ENCODE results near the gene RTKN2. TPM values are rescaled to one million over a fixed set of nuclear protein-coding genes. Genes with fewer than 3 reads are reported as not detected.
A peak's percentile ranks its signal among the peaks of the same experiment; 100 is the strongest.

RTKN2 gene
- total RNA-seq, 6 donors from 2014 or later: 47.1 to 99.5 (median 60.0) TPM

GRCh38 chr10:62248465-62248864 lies 20.2 kb downstream of the RTKN2 start:
- Histone ChIP-seq H3K27me3 (no peaks in the 10 kb centered on the region), H3K9me3 (no peaks in the 10 kb centered on the region), H3K4me1 (peaks cover 1 to 17% (median 13%) of the 10 kb centered on the region in 4 donors), H3K36me3 (no peaks in the 10 kb centered on the region), H3K27ac (peak overlapping the region in 1 of 4 donors; percentile 31), H3K4me3 (no peak overlapping the region)
- ATAC-seq (ENCODE audit: low FRiP score in 2 of 2): no peak
- WGBS, 2 donors: 89 to 97% methylated on average over 1 of the region's 1 CpG
- TF ChIP-seq CTCF (IDR thresholded peaks at IDR 0.05) (peak in 1 of 6 experiments; percentile 5), POLR2AphosphoS5 (IDR thresholded peaks at IDR 0.05) (no peak)
- DNase-seq: no peak

- WGBS, 2 donors: 33 to 35% methylated on average over 5 of the region's 5 CpGs
- H3K27ac ChIP-seq: peak overlapping the region in 1 of 4 donors; percentile 1
- H3K4me3 ChIP-seq: no peak overlapping the region
- TF ChIP-seq CTCF (IDR thresholded peaks at IDR 0.05) (peak; percentile 69 to 86 (median 78)), POLR2A (IDR thresholded peaks at IDR 0.05) (no peak)
- H3K27me3 ChIP-seq: no peaks in the 10 kb centered on the region
- ATAC-seq (ENCODE audit: low FRiP score in 2 of 2) (peak; percentile 51 to 86), DNase-seq (peak in 1 of 2 donors; percentile 40)
- no peaks in the 10 kb centered on the region for H3K36me3 ChIP-seq
- peaks cover 7 to 20% (median 13%) of the 10 kb centered on the region in 4 donors for H3K4me1 ChIP-seq
- H3K9me3 ChIP-seq: no peaks in the 10 kb centered on the region
Measured at GRCh38 chr10:62244785-62245467, 23.7 kb downstream of the RTKN2 start.

GRCh38 chr10:62244088-62244487 lies 24.6 kb downstream of the RTKN2 start:
- DNase-seq: no peak
- 62 to 73% methylated on average over 3 of the region's 3 CpGs for WGBS, 2 donors
- Histone ChIP-seq H3K9me3 (no peaks in the 10 kb centered on the region), H3K4me1 (peaks cover 7 to 20% (median 13%) of the 10 kb centered on the region in 4 donors), H3K36me3 (no peaks in the 10 kb centered on the region), H3K27ac (peak overlapping the region in 3 of 4 donors; percentile 44 to 77 (median 65)), H3K4me3 (peak overlapping the region in 1 of 4 donors; percentile 30), H3K27me3 (no peaks in the 10 kb centered on the region)
- TF ChIP-seq POLR2AphosphoS5 (IDR thresholded peaks at IDR 0.05): no peak
- no peak for TF ChIP-seq CTCF (IDR thresholded peaks at IDR 0.05)
- no peak for TF ChIP-seq POLR2A (IDR thresholded peaks at IDR 0.05)
- TF ChIP-seq EP300 (IDR thresholded peaks at IDR 0.05): no peak
- peak in 1 of 2 donors; percentile 27 for ATAC-seq (ENCODE audit: low FRiP score in 2 of 2)

- no peaks in the 10 kb centered on the region for H3K9me3 ChIP-seq
- H3K4me3 ChIP-seq: peak overlapping the region in 2 of 4 donors; percentile 21 to 30
- no peaks in the 10 kb centered on the region for H3K27me3 ChIP-seq
- H3K27ac ChIP-seq: peak overlapping the region; percentile 44 to 77 (median 58)
- H3K36me3 ChIP-seq: no peaks in the 10 kb centered on the region
- TF ChIP-seq EP300 (IDR thresholded peaks at IDR 0.05): no peak
- no peak for TF ChIP-seq POLR2AphosphoS5 (IDR thresholded peaks at IDR 0.05)
- TF ChIP-seq CTCF (IDR thresholded peaks at IDR 0.05): no peak
- no peak for TF ChIP-seq POLR2A (IDR thresholded peaks at IDR 0.05)
- 69 to 84% methylated on average over 2 of the region's 2 CpGs for WGBS, 2 donors
- H3K4me1 ChIP-seq: peaks cover 7 to 20% (median 13%) of the 10 kb centered on the region in 4 donors
- ATAC-seq (ENCODE audit: low FRiP score in 2 of 2) (peak in 1 of 2 donors; percentile 39), DNase-seq (no peak)
Measured at GRCh38 chr10:62243647-62243997, 25.0 kb downstream of the RTKN2 start.
